Activated CD4-positive, alpha-beta T cell treated with anti-CD3 and anti-CD28 coated beads, Interleukin-2, amount 10 ng/mL, durations not matched to agents 7 days and 5 days (primary cell): ENCODE results near the gene NCOA1. TPM values are rescaled to one million over a fixed set of nuclear protein-coding genes. Genes with fewer than 3 reads are reported as not detected.
A peak's percentile ranks its signal among the peaks of the same experiment; 100 is the strongest.
"Not testable (repeated sequence)": the region's sequence is repeated elsewhere in the genome, so short reads cannot be mapped to it uniquely, and the experiment has no call there.

ENCODE experiments used
- CTCF ChIA-PET: fragments of 350-600 bp; sonication (Branson Sonifier 250); formaldehyde crosslinking; loops from one replicate; lab custom pipeline; 2021; ENCODE audit warnings: antibody characterized with exemption; lab: Charles Lee
- POLR2A ChIA-PET: fragments of 350-600 bp; sonication (Branson Sonifier 250); formaldehyde crosslinking; loops from one replicate; lab custom pipeline; 2021; ENCODE audit warnings: antibody characterized with exemption; lab: Charles Lee
- DNase-seq: peaks from one replicate; pipeline ENCODE4 v3.0.0-alpha.2; 2020
- H3K27ac Mint-ChIP-seq: one replicate; pipeline ENCODE4 v1.8.0; 2021; ENCODE audit warnings: mild to moderate bottlenecking, moderate library complexity, mixed read lengths
- H3K27me3 Mint-ChIP-seq: one replicate; pipeline ENCODE4 v1.8.0; 2021; ENCODE audit warnings: mixed read lengths
- H3K36me3 Mint-ChIP-seq: one replicate; pipeline ENCODE4 v1.8.0; 2021; ENCODE audit warnings: low read depth, mixed read lengths
- H3K4me1 Mint-ChIP-seq: one replicate; pipeline ENCODE4 v1.8.0; 2021; ENCODE audit warnings: mixed read lengths
- H3K4me3 Mint-ChIP-seq: one replicate; pipeline ENCODE4 v1.8.0; 2021; ENCODE audit warnings: mild to moderate bottlenecking, moderate library complexity, mixed read lengths
- H3K9me3 Mint-ChIP-seq: one replicate; pipeline ENCODE4 v1.8.0; 2021; ENCODE audit warnings: mixed read lengths
- total RNA-seq, 2 experiments: library from RNA; stranded (reverse); gene quantifications; one replicate each; pipeline ENCODE4 v1.2.3, GENCODE V29; 2021

Gene NCOA1
- total RNA-seq, 2 experiments from 2014 or later: 18.4 to 22.8 TPM

GRCh38 chr2:24792874-24793760 lies 302.1 kb downstream of the NCOA1 start, which contains the start of the genes CENPO and PTRHD1:
CENPO (plus strand) TSS chr2:24793425; CDS start chr2:24793920, 495 bp downstream.
PTRHD1 (minus strand) TSS chr2:24793391; CDS start chr2:24793377, 14 bp downstream.
- POLR2A ChIA-PET: interaction anchor here (0.6 kb wide), 1 partner anchor 18 kb away, joined by 3 read pairs; no protein-coding TSS in a partner anchor
- Mint-ChIP-seq H3K36me3 (peaks cover 50% of the 10 kb centered on the region), H3K27ac (peak within 1 kb of the TSS; percentile 100), H3K4me1 (peaks cover 45% of the 10 kb centered on the region), H3K4me3 (peak within 1 kb of the TSS; percentile 87), H3K27me3 (no peaks in the 10 kb centered on the region), H3K9me3 (peaks cover 3% of the 10 kb centered on the region)
- CTCF ChIA-PET: interaction anchor here (0.6 to 2.0 kb wide), 8 partner anchors 10 to 384 kb away, joined by 3 to 15 read pairs (median 4); no protein-coding TSS in a partner anchor
- peak; percentile 97 for DNase-seq

- ChIA-PET POLR2A (no interaction called here), CTCF (interaction anchor here (1.1 to 2.0 kb wide), 3 partner anchors 11 to 30 kb away, joined by 4 read pairs; no protein-coding TSS in a partner anchor)
- peak overlapping the region; percentile 100 for H3K27ac Mint-ChIP-seq
- H3K36me3 Mint-ChIP-seq: peaks cover 52% of the 10 kb centered on the region
- peak; percentile 17 for DNase-seq
- no peaks in the 10 kb centered on the region for H3K27me3 Mint-ChIP-seq
- peaks cover 46% of the 10 kb centered on the region for H3K4me1 Mint-ChIP-seq
- peaks cover 3% of the 10 kb centered on the region for H3K9me3 Mint-ChIP-seq
- H3K4me3 Mint-ChIP-seq: peak overlapping the region; percentile 87
Observed at GRCh38 chr2:24793761-24794435, 302.8 kb downstream of the NCOA1 start.

GRCh38 chr2:24797644-24798043 lies 306.6 kb downstream of the NCOA1 start:
- CTCF ChIA-PET: interaction anchor here (1.3 to 1.6 kb wide), 2 partner anchors 21 to 329 kb away, joined by 3 read pairs; no protein-coding TSS in a partner anchor
- Mint-ChIP-seq H3K27ac (no peak overlapping the region), H3K4me1 (peaks cover 43% of the 10 kb centered on the region), H3K36me3 (peaks cover 80% of the 10 kb centered on the region), H3K9me3 (peaks cover 7% of the 10 kb centered on the region), H3K4me3 (no peak overlapping the region), H3K27me3 (no peaks in the 10 kb centered on the region)
- POLR2A ChIA-PET: no interaction called here
- DNase-seq: no peak

- H3K27ac Mint-ChIP-seq, H3K4me3 Mint-ChIP-seq, H3K27me3 Mint-ChIP-seq, CTCF ChIA-PET, DNase-seq, POLR2A ChIA-PET, H3K9me3 Mint-ChIP-seq: not testable (repeated sequence)
- H3K36me3 Mint-ChIP-seq: peaks cover 91% of the 10 kb centered on the region
- H3K4me1 Mint-ChIP-seq: peaks cover 34% of the 10 kb centered on the region
Observed at GRCh38 chr2:24800487-24800886, 309.4 kb downstream of the NCOA1 start.

- H3K9me3 Mint-ChIP-seq, H3K27ac Mint-ChIP-seq, H3K4me3 Mint-ChIP-seq, DNase-seq, H3K27me3 Mint-ChIP-seq: not testable (repeated sequence)
- CTCF ChIA-PET: interaction anchor here (1.6 kb wide), 1 partner anchor 22 kb away, joined by 5 read pairs; no protein-coding TSS in a partner anchor
- Mint-ChIP-seq H3K4me1 (peaks cover 37% of the 10 kb centered on the region), H3K36me3 (peaks cover 61% of the 10 kb centered on the region)
- POLR2A ChIA-PET: interaction anchor here (0.6 kb wide), 1 partner anchor 379 kb away, joined by 3 read pairs; no protein-coding TSS in a partner anchor
Observed at GRCh38 chr2:24805811-24806660, 315.0 kb downstream of the NCOA1 start.

GRCh38 chr2:24806661-24807036 lies 315.6 kb downstream of the NCOA1 start:
- no peak overlapping the region for H3K4me3 Mint-ChIP-seq
- ChIA-PET POLR2A (interaction anchor here (0.6 kb wide), 1 partner anchor 379 kb away, joined by 3 read pairs; no protein-coding TSS in a partner anchor), CTCF (interaction anchor here (1.6 kb wide), 1 partner anchor 21 kb away, joined by 5 read pairs; no protein-coding TSS in a partner anchor)
- peaks cover 55% of the 10 kb centered on the region for H3K36me3 Mint-ChIP-seq
- peaks cover 37% of the 10 kb centered on the region for H3K4me1 Mint-ChIP-seq
- no peak for DNase-seq
- peak overlapping the region; percentile 7 for H3K27ac Mint-ChIP-seq
- no peaks in the 10 kb centered on the region for H3K9me3 Mint-ChIP-seq
- H3K27me3 Mint-ChIP-seq: no peaks in the 10 kb centered on the region

- CTCF ChIA-PET: interaction anchor here (0.7 to 1.2 kb wide), 3 partner anchors 11 to 16 kb away, joined by 3 read pairs; no protein-coding TSS in a partner anchor
- Mint-ChIP-seq H3K27me3 (no peaks in the 10 kb centered on the region), H3K4me1 (peaks cover 29% of the 10 kb centered on the region), H3K4me3 (no peak overlapping the region), H3K36me3 (peaks cover 50% of the 10 kb centered on the region), H3K27ac (no peak overlapping the region), H3K9me3 (no peaks in the 10 kb centered on the region)
- POLR2A ChIA-PET: no interaction called here
- no peak for DNase-seq
Observed at GRCh38 chr2:24809316-24810007, 318.4 kb downstream of the NCOA1 start.

GRCh38 chr2:24813691-24814137 lies 322.7 kb downstream of the NCOA1 start:
- Mint-ChIP-seq H3K36me3 (peaks cover 54% of the 10 kb centered on the region), H3K27ac (no peak overlapping the region), H3K4me1 (peaks cover 9% of the 10 kb centered on the region), H3K27me3 (no peaks in the 10 kb centered on the region), H3K4me3 (no peak overlapping the region), H3K9me3 (no peaks in the 10 kb centered on the region)
- POLR2A ChIA-PET: no interaction called here
- DNase-seq: no peak
- CTCF ChIA-PET: interaction anchor here (1.6 kb wide), 1 partner anchor 21 kb away, joined by 4 read pairs; the partner anchor contains the start of genes CENPO and PTRHD1

- ChIA-PET CTCF (interaction anchor here (2.3 kb wide), 1 partner anchor 13 kb away, joined by 8 read pairs; no protein-coding TSS in a partner anchor), POLR2A (no interaction called here)
- peaks cover 56% of the 10 kb centered on the region for H3K36me3 Mint-ChIP-seq
- no peaks in the 10 kb centered on the region for H3K27me3 Mint-ChIP-seq
- H3K9me3 Mint-ChIP-seq: no peaks in the 10 kb centered on the region
- H3K4me1 Mint-ChIP-seq: peaks cover 3% of the 10 kb centered on the region
- no peak for DNase-seq
- H3K27ac Mint-ChIP-seq: no peak overlapping the region
- no peak overlapping the region for H3K4me3 Mint-ChIP-seq
Observed at GRCh38 chr2:24814516-24814915, 323.5 kb downstream of the NCOA1 start.

GRCh38 chr2:24815171-24815570 lies 324.1 kb downstream of the NCOA1 start:
- H3K9me3 Mint-ChIP-seq: no peaks in the 10 kb centered on the region
- H3K4me1 Mint-ChIP-seq: no peaks in the 10 kb centered on the region
- no peak overlapping the region for H3K4me3 Mint-ChIP-seq
- no peaks in the 10 kb centered on the region for H3K27me3 Mint-ChIP-seq
- ChIA-PET CTCF (interaction anchor here (2.3 kb wide), 1 partner anchor 12 kb away, joined by 8 read pairs; no protein-coding TSS in a partner anchor), POLR2A (no interaction called here)
- H3K27ac Mint-ChIP-seq: no peak overlapping the region
- no peak for DNase-seq
- peaks cover 56% of the 10 kb centered on the region for H3K36me3 Mint-ChIP-seq

- Mint-ChIP-seq H3K9me3 (no peaks in the 10 kb centered on the region), H3K4me3 (no peak overlapping the region), H3K27me3 (no peaks in the 10 kb centered on the region), H3K27ac (no peak overlapping the region), H3K4me1 (no peaks in the 10 kb centered on the region), H3K36me3 (peaks cover 65% of the 10 kb centered on the region)
- POLR2A ChIA-PET: no interaction called here
- CTCF ChIA-PET: interaction anchor here (2.3 kb wide), 1 partner anchor 11 kb away, joined by 8 read pairs; no protein-coding TSS in a partner anchor
- no peak for DNase-seq
Observed at GRCh38 chr2:24816404-24816803, 325.4 kb downstream of the NCOA1 start.
